CD4-positive, alpha-beta T cell treated with Interleukin-17A for 1 hour (primary cell): Measurements from ENCODE around the gene CD52.
A peak's percentile ranks its signal among the peaks of the same experiment; 100 is the strongest.
"Not testable (repeated sequence)": the region's sequence is repeated elsewhere in the genome, so short reads cannot be mapped to it uniquely, and the experiment has no call there.

Experiments used
- DNase-seq: peaks from one replicate; pipeline ENCODE4 v3.0.0-alpha.2; 2020

The CD52 gene

DNA sequence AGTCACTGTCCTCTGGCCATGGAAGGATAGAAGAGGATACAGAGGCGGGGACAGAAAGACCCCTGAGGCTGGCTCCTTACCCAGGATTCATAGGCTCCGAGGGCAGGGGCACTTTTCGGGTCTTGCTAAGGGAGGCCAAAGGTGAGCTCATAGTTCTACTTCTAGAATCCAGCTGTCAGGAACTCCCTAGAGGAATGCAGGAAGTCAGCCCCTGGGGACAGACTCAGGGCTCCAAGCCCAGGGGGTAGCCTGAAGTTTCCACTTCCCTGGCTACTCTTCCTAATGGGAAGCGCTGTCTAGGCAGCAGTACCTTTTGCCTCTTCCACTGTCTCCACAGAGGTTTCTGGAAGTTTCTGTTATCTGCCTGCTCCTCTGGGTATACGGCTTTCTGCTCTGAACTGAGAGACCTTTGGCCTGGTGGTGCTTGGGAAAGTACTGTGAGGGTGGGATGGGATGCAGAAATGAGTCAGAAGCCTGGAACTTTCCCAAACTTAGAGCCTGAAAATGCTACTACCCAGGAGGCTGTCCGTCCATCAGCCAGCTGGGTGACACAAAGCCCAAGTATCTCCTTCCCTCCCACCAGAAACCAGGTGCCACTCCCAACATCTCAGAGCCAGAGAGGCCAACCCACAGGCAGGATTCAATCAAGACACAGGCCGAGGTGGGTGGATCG lies 14.9 kb upstream of the CD52 start:
- no peak for DNase-seq

DNA sequence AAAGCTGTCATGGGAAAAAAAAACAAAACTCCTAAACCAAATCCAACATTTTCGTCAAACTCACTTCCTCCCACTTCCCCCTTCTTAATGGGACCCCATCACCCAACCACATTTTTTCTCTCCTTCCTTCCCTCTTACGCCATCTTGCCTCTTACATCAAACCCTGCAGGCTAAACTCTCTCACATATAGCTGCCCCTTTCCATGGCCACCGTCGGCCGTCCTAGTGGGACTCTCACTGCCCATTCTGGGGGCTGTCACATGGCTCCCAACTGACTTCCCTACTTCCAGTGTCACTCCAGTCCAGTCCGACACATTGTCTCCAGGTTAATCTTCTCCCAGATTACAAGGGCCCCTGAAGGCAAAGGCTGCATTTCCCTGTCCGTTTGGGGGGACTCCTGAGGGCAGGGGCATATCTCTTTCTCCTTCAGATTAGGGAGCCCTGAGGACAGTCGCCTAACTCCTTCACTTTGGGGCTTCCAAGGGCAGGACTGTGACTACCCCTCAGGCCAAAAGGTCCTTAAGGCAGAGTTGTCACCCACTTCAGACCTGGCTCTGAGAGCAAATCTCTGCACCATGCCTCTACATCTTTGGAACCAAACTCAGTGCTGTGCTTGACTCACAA lies 12.0 kb upstream of the CD52 start:
- no peak for DNase-seq

DNA sequence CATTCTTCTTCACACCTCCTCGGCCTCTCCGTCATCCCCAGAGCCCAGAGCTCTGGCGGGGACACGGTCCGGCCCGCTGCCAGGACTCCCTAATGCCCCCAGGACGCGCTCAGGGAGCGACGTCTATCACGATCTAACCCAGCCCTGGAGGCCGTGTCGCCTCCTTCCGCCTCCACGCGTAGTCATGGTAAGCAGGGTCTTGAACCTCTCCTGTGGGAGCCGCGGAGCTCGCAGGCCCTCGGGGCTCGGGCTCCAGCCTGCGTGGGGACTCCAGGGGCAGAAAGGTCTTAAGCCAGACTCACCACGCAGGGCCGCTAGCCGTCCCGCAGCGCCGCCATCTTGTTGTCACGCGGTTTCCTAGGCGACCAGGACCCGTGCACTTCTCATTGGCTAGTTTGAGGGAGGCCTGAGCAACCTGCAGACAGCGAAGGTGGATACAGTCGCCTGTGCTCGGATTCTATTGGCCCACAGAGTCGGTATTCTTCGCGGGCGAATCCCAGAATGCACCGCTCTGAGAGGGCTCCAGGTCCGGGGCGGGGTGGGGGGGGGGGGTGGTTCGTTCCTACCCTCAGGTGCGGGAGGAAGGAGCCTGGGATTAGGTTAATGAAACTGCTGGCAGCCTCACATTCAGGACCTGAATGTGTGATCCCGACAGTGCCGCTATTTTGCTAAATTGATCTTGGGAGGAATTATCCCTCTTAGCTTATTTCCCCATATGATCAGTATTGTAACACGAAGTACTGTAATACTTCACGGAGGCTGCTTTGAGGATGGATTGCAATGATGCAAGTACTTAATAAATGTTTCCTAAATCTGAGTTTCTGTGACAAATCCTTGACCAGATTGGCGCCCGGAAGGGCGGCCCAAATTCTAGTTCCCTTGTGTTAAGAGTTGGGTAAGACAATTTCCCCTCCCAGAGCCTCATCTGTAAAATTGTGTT lies 11.2 kb upstream of the CD52 start, which contains the start of gene UBXN11:
TSS of gene UBXN11 (minus strand) at position 347 of the 940 bp plus-strand sequence. CDS start 3,753 bp downstream, outside the sequence.
- DNase-seq = peak; percentile 96

DNA sequence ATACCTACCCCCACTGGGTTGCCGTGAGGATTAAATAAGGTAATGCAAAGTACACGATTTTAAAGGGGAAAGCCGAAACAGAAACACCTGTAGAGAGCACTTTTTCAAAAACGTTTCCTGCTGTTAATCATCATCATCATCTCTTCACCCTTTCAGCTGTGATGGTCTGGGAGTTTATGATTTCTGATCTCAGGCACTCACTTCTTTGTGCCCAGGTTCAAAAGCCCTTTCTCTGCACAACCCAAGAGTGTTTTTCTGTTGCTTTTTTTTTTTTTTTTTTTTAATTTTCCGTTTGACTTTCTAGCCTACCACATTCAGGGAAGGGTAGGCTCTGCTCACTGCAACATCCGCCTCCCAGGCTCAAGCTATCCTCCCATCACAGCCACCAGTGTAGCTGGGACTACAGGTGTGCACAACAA lies 10.4 kb upstream of the CD52 start:
- peak; percentile 59 for DNase-seq

DNA sequence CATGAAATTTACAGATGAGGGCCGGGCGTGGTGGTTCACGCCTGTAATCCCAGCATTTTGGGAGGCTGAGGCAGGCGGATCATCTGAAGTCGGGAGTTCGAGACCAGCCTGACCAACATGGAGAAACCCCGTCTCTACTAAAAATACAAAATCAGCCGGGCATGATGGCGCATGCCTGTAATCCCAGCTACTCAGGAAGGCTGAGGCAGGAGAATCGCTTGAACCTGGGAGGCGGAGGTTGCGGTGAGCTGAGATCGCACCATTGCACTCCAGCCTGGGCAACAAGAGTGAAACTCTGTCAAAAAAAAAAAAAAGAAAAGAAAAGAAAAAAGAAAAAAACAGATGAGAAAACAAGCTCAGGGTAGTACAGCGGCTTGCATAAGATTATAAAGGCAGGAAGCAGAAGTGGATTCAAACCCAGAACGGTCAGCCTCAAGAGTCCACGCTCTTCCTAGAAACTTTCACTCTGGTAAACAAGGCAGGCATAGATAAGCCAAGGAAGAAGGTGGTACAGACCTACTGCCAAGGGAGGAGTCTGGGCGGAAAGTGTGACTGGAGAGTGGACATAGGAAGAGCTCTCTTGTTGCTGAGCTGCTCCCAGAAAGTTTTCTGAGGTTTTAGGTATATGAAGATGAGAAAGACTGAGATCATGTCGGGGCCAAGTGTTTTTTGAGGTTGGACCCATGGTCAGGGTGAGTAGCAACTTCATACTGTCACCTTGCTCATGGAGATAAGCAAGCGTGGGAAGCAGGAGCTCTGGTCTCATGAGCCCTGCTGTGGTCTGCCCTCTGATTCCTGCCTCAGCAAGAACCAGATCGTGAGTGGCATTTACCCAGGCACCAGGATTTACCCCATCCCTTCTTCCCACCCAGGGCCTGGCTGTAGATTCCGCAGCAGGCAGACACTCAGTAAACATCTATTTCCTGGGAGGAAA lies 9.5 kb upstream of the CD52 start:
- DNase-seq = not testable (repeated sequence)

DNA sequence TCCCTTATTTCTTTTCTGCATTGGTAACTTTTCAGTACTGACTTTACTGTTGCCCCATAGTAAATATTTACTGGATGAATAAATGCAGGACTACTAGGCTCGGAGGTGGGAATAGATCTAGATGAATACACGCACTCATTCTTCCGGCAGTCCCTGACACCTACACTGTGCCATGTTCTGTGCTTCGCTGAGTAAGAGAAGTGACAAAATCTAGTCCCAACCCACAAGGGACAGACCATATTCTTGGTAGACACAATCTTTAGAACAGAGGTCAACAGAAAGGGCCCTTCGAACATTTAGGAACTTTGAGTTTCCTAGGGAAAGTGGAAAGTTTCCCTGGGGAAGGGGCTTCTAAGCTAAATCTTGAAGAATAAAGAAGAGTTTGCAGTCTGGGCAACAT lies 3.3 kb upstream of the CD52 start:
- no peak for DNase-seq

DNA sequence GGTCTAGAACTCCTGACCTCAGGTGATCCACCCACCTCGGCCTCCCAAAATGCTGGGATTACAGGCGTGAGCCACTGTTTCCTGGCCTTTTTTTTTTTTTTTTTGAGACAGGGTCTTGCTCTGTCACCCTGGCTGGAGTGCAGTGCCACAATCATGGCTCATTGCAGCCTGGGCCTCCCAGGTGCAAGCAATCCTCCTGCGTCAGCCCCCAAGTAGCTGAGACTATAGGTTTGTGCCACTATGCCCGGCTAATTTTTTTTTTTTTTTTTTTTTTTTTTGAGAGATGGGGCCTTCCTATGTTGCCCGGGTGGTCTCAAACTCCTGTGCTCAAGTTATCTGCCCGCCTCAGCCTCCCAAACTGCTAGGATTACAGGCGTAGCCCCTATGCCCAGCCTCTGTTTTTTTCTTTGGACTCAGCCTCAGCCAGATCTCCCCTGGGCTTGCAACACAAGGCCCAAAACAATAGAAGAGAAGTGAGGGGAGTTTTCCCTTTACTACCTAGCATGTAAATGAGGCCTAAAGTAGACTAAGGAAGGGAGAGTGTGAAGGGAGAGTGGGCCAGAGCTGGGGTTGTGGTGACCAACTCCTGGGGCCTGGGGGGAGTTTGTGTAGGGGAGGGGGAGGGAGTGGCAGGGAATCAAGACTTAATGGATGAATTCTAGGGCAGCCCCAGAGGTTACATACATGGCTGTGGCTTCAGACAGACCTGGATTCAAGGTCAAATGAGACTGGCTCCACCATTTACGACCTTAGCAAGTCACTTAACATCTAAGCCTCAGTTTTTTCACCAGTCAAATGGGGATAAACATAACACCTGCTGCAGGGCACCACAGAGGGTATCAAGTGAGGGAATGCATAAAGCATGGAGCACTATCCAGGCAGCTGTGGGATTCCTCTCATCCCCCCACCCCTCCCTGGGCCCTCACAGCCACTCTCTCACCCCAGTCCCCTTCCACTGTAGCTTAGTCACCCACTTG lies 1.6 kb upstream of the CD52 start:
- no peak for DNase-seq

DNA sequence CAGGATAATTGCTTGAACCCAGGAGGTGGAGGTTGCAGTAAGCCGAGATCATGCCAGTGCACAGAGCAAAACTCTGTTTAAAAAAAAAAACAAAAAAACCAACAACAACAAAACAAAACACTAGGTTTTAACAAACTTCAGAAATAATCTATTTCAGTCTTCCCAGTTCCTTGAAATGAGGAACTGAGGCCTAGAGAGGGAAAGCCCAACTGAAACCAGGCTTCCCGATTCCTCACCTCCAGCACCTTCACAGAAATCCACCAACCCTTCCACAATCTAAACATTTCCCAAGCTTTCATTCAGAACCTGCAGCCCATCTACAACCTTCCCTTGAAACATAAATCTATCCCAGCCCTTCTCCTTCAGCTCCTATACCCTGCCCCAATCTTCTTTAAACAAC lies 612 bp upstream of the CD52 start:
- DNase-seq = no peak

DNA sequence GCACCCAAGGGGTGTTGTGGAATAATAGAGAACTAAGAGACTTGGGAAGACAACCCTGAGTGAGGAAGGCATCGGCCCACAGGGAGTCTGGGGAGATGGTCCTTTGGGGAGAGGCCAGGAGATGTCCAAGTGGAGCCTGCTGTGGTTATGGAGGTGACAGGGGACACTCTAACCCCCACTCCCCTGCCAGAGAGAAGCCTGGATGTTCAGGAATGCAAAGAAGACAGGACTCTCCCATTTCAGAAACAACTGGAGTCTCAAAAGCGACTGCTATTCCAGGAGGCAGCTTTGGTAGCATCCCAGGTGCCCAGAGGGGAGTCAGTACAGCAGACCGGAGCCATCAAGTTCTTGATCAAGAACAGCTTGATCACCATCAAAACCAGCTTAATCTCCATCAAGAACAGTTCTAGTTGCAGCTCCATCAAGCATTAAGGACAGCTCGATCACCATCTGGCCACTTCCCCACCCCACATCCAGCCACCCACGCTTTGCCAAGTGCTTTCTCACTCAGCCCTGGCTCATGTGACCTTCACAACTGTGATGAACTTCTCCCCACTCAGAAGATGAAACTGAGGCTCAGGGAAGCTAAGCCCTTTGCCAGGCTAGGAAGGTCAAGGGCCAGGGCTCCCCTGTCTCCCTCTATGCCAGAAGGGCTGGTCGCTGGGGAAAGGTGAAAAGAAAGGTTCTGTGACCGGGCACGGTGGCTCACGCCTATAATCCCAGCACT lies 743 bp downstream of the CD52 start:
- no peak for DNase-seq

DNA sequence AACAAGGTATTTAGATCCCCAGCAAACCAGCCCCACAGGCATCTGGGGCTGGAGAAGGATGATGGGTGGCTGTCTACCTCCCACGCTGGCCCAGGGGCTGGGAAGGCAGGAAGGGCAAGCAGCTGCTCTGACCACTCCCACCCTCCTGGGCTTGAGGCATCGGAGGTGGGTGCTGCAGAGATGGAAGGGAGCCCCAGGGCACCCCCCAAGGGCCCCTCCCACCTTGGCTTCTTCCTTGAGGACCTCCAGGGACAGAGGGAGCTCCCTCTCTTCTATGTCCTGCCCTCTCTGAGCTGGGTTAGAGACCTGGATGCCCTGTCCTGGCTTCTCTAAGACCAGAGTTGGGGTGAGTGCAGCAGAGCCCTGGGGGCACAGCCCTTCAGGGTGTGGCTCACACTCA lies 3.1 kb downstream of the CD52 start:
- no peak for DNase-seq

DNA sequence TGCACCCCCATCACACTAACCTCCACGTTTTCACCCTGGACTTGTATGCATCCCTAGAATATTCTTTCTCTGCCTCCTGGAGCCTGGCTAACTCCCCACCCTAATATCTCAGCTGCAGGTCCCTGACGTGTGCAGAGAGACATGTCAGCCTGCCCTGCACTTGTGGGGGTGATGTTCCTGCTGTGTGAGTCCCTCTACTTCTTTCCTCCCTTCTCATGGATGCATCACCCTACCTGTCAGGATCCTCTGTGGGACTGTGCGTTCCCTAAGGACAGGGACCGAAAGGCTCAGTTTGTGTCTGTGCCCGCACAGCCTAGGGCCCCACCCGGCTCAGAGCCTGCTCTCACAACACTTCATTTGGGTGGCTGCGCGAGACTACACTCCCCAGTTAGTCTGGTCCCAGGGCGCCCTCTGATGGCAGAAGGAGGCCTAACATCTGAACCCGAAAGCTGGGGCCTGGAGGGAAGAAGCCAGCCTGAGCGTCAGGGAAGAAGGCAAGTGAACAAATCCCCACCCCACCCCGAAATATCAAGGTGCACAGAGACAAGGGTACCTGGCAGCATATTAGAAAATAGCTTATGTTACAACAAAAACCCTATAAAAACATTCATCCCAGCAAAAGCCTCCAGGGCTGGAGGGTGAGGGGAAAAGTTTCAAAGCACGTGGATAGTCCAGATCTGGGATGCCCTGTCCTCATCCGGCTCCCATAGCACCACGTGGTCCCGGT lies 3.7 kb downstream of the CD52 start:
- DNase-seq = peak; percentile 94

DNA sequence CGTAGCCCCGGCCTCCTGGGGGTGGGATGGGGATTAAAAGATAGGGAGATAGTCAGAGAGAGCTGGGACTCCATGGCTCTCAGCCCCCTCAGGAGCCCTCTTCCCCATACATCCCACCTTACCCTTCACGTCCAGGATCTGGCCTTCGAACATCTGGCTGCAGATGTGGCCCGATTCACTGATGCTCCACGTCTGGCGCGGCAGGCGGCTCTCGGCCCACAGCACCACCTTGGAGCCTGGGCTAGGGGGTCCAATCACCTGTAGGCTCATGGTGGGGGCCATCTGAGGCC lies 4.2 kb downstream of the CD52 start:
- DNase-seq = no peak

DNA sequence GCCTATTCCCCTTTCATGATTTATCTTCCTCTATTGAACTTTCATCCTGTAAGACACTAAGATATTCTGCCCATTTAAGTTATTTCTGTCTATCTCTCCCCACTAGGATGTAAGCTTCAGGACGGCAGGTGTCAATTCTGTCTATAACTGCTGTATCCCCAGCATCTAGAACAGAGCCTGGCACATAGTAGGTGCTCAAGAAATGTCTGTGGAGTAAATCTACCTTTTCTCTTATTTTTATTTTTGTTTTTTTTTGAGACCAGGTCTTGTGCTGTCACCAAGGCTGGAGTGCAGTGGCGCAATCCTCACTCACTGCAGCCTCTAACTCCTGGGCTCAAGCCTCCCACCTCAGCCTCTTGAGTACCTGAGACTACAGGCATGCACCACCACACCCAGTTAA lies 5.6 kb downstream of the CD52 start:
- no peak for DNase-seq

DNA sequence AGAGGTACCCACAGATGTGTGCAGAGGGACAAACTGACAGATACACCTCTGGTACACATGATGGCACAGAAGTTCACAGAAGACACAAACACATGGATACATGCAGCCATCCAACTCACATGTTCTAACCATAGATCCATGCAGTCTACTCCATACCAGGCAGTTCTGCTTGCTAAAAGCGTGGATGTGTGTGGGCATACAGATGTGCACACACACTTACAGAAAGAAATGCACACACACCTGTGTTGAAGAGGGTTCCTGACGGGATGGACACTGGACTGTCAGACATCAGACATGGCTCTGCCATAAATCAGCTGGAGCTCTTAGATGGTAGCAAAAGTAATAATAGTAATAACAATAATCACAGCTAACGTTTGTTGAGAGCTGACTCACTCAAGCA lies 6.8 kb downstream of the CD52 start:
- DNase-seq = no peak

DNA sequence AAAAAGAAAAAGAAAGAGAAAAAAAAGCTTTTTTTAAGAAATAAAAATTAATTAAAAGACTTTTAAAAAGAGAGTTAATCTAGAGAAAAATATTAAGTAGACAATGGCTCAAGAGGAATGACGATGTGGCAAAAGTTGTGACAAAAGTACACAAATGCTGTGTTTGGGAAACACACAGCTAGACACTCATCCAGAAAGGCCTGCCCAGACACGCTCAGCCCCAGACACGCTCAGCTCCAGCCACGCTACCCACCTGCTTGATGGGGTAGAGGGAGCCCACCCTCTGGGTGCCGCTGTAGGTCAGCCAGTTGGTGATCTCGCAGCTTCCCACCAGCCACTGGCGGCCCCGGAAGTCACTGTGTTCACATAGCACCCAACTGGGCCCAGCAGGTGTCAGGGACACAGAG lies 10.2 kb downstream of the CD52 start:
- DNase-seq = no peak

DNA sequence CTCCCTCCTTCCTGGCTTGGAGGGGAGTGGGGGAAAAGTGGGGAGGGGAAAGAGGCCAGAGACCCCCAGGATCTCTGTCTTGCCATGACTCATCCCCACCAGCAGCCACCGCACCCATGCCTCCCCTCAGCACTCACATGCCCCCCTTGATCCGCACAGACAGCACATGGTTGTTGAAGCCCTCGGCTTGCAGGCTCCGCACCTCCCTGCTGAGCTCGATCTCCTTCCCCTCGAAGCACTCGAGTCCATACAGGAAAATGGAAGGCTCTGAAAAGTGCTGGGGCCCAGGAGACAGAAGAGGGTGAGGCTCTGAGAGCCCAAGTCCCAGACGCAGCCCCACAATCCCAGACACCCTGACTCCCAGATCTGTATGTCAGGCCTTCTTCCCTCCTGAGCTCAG lies 10.8 kb downstream of the CD52 start:
- DNase-seq = no peak

DNA sequence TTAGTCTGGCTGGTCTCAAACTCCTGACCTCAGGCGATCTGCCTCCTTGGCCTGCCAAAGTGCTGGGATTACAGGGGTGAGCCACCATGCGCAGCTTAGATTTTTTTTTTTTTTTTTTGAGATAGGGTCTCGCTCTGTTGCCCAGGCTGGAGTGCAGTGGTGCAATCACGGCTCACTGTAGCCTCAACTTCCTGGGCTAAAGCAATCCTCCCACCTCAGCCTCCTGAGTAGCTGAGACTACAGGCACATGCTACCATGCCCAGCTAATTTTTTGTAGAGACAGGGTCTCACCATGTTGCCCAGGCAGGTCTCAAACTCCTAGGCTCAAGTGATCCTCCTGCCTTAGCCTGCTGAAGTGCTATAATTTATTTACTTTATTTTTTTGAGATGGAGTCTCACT lies 11.6 kb downstream of the CD52 start:
- not testable (repeated sequence) for DNase-seq

DNA sequence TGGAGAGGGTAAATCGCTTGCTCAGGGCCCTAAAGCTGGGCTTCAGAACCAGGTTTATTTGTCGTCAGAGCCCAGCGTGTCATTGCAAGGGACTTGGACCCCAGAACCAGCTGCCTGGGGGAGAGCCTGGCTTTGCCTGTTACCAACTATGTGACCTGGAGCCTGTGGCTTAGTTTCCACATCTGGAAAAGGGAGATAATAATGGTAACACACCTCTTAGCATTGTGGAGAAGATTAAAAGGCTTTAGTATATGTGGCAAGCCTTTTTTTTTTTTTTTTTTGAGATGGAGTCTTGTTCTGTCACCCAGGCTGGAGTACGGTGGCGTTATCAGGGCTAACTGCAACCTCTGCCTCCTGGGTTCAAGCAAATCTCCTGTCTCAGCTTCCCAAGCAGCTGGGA lies 12.5 kb downstream of the CD52 start:
- DNase-seq = no peak

DNA sequence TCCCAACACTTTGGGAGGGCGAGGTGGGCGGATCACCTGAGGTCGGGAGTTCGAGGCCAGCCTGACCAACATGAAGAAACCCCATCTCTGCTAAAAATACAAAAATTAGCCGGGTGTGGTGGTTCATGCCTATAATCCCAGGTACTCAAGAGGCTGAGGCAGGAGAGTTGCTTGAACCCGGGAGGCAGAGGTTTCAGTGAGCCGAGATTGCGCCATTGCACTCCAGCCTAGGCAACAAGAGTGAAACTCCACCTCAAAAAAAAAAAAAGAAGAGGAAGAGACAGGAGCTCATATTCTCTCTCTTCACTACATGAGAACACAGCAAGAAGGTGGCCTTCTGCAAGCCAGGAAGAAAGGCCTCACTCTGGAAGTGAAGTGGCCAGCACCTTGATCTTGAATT lies 15.6 kb downstream of the CD52 start:
- DNase-seq = not testable (repeated sequence)
